Ovary (tissue), 3 donors: ENCODE results near the gene GBF1.

Experiments used
- POLR2A ChIP-seq: fragments of 450-650 bp; IDR thresholded peaks from one replicate; pipeline ENCODE4 v1.6.1; 2017; ENCODE audit warnings: antibody characterized with exemption, mild to moderate bottlenecking, moderate library complexity
- TF ChIP-seq, protein P1 (sequence below), 3 donors: fragments of 450-650 bp in 2 of 3; fragments of 200-600 bp in 1 of 3; IDR thresholded peaks; one replicate each; pipeline versions ENCODE4 v1.5.1 to v1.8.0; 2016 to 2022; ENCODE audit warnings: antibody characterized with exemption in 3 of 3, mild to moderate bottlenecking in 1 of 3
- donor health status: DM: no; HTN: no; CAD: no.

DNA sequence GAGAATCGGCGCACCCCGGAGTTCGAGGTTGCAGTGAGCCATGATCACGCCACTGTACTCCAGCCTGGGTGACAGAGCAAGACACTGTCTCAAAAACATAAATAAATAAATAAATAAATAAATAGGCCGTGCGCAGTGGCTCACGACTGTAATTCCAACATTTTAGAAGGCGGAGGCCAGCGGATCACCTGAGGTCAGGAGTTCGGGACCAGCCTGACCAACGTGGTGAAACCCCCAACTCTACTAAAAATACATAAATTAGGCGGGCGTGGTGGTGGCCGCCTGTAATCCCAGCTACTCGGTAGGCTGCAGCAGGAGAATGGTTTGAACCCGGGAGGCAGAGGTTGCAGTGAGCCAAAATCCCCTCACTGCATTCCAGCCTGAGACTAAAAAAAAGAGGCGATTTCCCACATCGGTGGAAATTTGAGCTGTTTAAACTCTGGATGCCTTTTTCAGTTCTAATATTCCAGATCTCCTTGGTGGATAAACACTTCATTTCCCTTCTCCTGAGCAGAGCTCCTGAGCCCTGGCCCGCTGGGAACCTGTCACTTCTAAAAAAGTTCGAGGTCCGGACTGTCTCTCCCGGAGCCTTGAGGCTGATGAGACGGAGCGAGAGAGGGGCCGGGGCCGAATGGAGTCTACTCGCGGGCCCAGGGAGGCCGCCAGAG, 148.2 kb downstream of the GBF1 start:
- no peak for TF ChIP-seq POLR2A
- TF ChIP-seq, protein P1, sequence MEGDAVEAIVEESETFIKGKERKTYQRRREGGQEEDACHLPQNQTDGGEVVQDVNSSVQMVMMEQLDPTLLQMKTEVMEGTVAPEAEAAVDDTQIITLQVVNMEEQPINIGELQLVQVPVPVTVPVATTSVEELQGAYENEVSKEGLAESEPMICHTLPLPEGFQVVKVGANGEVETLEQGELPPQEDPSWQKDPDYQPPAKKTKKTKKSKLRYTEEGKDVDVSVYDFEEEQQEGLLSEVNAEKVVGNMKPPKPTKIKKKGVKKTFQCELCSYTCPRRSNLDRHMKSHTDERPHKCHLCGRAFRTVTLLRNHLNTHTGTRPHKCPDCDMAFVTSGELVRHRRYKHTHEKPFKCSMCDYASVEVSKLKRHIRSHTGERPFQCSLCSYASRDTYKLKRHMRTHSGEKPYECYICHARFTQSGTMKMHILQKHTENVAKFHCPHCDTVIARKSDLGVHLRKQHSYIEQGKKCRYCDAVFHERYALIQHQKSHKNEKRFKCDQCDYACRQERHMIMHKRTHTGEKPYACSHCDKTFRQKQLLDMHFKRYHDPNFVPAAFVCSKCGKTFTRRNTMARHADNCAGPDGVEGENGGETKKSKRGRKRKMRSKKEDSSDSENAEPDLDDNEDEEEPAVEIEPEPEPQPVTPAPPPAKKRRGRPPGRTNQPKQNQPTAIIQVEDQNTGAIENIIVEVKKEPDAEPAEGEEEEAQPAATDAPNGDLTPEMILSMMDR (IDR thresholded peaks at IDR 0.05): no peak
